ENCODE data around the gene CBX2. TPM values are rescaled to one million over a fixed set of nuclear protein-coding genes. Genes with fewer than 3 reads are reported as not detected.

CBX2 gene
- total RNA-seq, 2 donors from 2014 or later = 1.6 to 2.0 TPM

- Histone ChIP-seq H3K4me1 (peaks cover 26% of the 10 kb centered on the region), H3K4me3 (no peak overlapping the region), H3K27ac (no peak overlapping the region), H3K9me3 (no peaks in the 10 kb centered on the region), H3K36me3 (replicated peaks in 1 of 2; ENCODE audit: insufficient read depth in 1 of 2, low read depth in 2 of 2) (no peaks in the 10 kb centered on the region), H3K27me3 (no peaks in the 10 kb centered on the region)
- TF ChIP-seq, protein P1, sequence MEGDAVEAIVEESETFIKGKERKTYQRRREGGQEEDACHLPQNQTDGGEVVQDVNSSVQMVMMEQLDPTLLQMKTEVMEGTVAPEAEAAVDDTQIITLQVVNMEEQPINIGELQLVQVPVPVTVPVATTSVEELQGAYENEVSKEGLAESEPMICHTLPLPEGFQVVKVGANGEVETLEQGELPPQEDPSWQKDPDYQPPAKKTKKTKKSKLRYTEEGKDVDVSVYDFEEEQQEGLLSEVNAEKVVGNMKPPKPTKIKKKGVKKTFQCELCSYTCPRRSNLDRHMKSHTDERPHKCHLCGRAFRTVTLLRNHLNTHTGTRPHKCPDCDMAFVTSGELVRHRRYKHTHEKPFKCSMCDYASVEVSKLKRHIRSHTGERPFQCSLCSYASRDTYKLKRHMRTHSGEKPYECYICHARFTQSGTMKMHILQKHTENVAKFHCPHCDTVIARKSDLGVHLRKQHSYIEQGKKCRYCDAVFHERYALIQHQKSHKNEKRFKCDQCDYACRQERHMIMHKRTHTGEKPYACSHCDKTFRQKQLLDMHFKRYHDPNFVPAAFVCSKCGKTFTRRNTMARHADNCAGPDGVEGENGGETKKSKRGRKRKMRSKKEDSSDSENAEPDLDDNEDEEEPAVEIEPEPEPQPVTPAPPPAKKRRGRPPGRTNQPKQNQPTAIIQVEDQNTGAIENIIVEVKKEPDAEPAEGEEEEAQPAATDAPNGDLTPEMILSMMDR (IDR thresholded peaks at IDR 0.05) = no peak
- TF ChIP-seq POLR2A (IDR thresholded peaks at IDR 0.05) = no peak
- DNase-seq = no peak
- no peak for ATAC-seq
- intact Hi-C loops (cut with DNase I) = no loop called here
- 79% methylated on average over 5 of the region's 5 CpGs for WGBS, 2 donors
Observed at GRCh38 chr17:79819085-79819484, 41.1 kb downstream of the CBX2 start.

GRCh38 chr17:79819534-79820276, 41.8 kb downstream of the CBX2 start:
- H3K36me3 ChIP-seq (replicated peaks in 1 of 2; ENCODE audit: insufficient read depth in 1 of 2, low read depth in 2 of 2) = no peaks in the 10 kb centered on the region
- H3K27me3 ChIP-seq = no peaks in the 10 kb centered on the region
- TF ChIP-seq, protein P1 (IDR thresholded peaks at IDR 0.05) = no peak
- TF ChIP-seq POLR2A (IDR thresholded peaks at IDR 0.05) = no peak
- intact Hi-C loops (cut with DNase I) = no loop called here
- 93 to 94% methylated on average over 10 to 13 of the region's 13 CpGs for WGBS, 2 donors
- ATAC-seq (no peak), DNase-seq (no peak)
- H3K9me3 ChIP-seq = no peaks in the 10 kb centered on the region
- H3K27ac ChIP-seq = no peak overlapping the region
- no peak overlapping the region for H3K4me3 ChIP-seq
- peaks cover 24% of the 10 kb centered on the region for H3K4me1 ChIP-seq

- Histone ChIP-seq H3K27me3 (no peaks in the 10 kb centered on the region), H3K4me3 (no peak overlapping the region), H3K36me3 (replicated peaks in 1 of 2; ENCODE audit: insufficient read depth in 1 of 2, low read depth in 2 of 2) (no peaks in the 10 kb centered on the region), H3K9me3 (no peaks in the 10 kb centered on the region), H3K4me1 (peaks cover 18% of the 10 kb centered on the region), H3K27ac (no peak overlapping the region)
- WGBS, 2 donors = 61 to 76% methylated on average over 4 of the region's 4 CpGs
- DNase-seq (no peak), ATAC-seq (no peak)
- intact Hi-C loops (cut with DNase I) = no loop called here
- no peak for TF ChIP-seq POLR2A (IDR thresholded peaks at IDR 0.05)
- TF ChIP-seq, protein P1 (IDR thresholded peaks at IDR 0.05) = no peak
Observed at GRCh38 chr17:79820959-79821330, 43.0 kb downstream of the CBX2 start.

DNA sequence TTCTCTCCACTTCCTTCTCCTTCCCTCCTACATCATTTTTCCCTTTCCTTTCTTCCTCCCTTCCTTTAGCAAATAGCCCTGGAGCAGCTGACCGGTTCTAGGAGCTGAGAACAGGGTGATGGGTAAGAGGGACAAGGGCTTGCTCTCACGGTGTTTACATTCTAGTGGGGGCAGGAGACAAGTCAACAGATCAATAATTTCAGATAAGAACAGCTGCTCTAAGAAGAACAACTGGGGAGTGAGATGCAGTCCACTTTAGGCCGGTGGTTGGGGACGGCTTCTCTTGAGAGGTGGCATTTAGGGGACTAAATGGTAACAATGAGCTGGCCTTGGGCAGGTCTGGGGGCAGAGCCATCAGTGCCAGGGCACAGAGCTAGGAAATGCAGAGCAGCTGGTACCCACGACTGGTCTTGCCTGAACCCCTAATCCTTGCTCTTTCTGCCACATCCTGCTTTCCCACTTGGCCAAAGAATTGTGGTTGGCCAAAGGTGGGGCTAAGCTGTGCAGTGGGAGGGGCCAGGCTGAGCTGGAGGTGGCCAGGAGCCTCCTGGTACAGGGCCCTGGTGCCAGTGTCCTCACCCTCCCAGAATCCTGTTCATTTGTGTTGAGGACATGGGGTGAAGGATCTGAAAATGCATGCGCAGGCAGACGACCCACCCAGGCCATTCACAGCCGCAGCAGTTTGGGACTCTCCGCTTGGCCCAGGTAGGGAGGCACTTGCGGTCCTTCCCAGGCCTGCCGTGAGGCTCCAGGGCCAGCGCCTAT, 43.6 kb downstream of the CBX2 start:
- no peaks in the 10 kb centered on the region for H3K36me3 ChIP-seq (replicated peaks in 1 of 2; ENCODE audit: insufficient read depth in 1 of 2, low read depth in 2 of 2)
- no peak overlapping the region for H3K4me3 ChIP-seq
- no peak for ATAC-seq
- TF ChIP-seq, protein P1 (IDR thresholded peaks at IDR 0.05) = no peak
- TF ChIP-seq POLR2A (IDR thresholded peaks at IDR 0.05) = no peak
- no peak for DNase-seq
- no peak overlapping the region for H3K27ac ChIP-seq
- 52 to 68% methylated on average over 7 to 12 of the region's 12 CpGs for WGBS, 2 donors
- intact Hi-C loops (cut with DNase I) = no loop called here
- no peaks in the 10 kb centered on the region for H3K27me3 ChIP-seq
- no peaks in the 10 kb centered on the region for H3K9me3 ChIP-seq
- H3K4me1 ChIP-seq = peaks cover 18% of the 10 kb centered on the region
